CD4-positive, alpha-beta T cell treated with Interleukin-1 beta for 1 hour (primary cell): ENCODE results near the gene NAPEPLD.
A peak's percentile ranks its signal among the peaks of the same experiment; 100 is the strongest.
"Not testable (repeated sequence)": the region's sequence is repeated elsewhere in the genome, so short reads cannot be mapped to it uniquely, and the experiment has no call there.

Source experiments
- DNase-seq, 2 donors: peaks; one replicate each; pipeline ENCODE4 v3.0.0-alpha.2; 2020 to 2022

The NAPEPLD gene

GRCh38 chr7:103106005-103106702 is 42.7 kb downstream of the NAPEPLD start:
- DNase-seq: no peak

DNA sequence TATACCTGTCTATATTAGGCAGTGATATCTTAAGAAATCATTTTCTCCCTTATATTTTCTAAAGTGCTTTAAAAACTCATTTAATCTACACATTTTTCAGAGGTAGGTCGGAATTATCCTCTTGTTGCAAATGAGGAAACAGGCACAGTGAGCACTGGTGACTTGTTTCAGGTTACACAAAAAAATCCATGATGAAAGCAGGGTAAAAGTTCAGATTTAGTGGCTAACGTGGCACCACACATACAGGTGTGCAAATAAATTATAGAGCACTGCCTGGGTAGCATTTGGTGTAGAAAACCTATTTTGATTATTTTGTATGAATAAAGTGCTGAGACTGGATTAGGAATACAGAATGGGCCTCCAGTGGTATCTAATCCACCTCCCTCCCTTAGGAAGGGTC is 47.4 kb downstream of the NAPEPLD start:
- DNase-seq: no peak

GRCh38 chr7:103100348-103100747 is 48.6 kb downstream of the NAPEPLD start:
- DNase-seq: no peak

- DNase-seq: no peak
Observed at GRCh38 chr7:103097041-103097440, 51.9 kb downstream of the NAPEPLD start.

DNA sequence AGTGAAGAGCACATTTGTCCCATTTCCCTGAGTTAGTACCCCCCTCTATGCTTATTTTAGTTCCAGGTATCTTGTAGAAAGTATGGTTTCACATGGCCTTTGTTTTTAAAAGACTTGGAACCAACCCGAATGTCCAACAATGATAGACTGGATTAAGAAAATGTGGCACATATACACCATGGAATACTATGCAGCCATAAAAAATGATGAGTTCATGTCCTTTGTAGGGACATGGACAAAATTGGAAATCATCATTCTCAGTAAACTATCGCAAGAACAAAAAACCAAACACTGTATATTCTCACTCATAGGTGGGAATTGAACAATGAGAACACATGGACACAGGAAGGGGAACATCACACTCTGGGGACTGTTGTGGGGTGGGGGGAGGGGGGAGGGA is 53.3 kb downstream of the NAPEPLD start:
- DNase-seq: not testable (repeated sequence)

GRCh38 chr7:103094102-103094501 is 54.8 kb downstream of the NAPEPLD start:
- no peak for DNase-seq

DNA sequence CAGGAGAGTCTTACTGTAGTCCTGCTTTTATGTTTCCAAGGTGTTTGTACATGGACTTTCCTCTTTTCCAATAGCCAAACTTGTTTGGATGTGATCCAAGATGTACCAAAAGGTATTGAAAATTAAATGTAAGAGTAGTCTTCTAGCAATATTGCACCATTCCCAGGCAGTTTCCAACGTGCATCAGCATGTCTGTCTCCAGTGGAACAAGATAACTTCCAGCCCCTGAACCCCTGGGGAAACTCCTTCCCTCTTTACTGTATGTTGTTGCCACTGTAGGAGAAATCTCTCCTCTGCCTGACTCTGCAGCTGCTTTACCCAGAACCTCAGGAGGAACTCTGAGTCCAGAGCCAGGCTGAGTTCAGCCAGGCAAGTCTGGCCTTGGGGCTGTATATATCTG is 55.5 kb downstream of the NAPEPLD start:
- no peak for DNase-seq

GRCh38 chr7:103092321-103092720 is 56.6 kb downstream of the NAPEPLD start:
- DNase-seq: not testable (repeated sequence)

- DNase-seq: no peak
Observed at GRCh38 chr7:103083210-103083609, 65.7 kb downstream of the NAPEPLD start.

GRCh38 chr7:103082497-103082896 is 66.4 kb downstream of the NAPEPLD start:
- DNase-seq: no peak

- no peak for DNase-seq
Observed at GRCh38 chr7:103080923-103081322, 68.0 kb downstream of the NAPEPLD start.

- DNase-seq: no peak
Observed at GRCh38 chr7:103079836-103080235, 69.1 kb downstream of the NAPEPLD start.

GRCh38 chr7:103078226-103078625 is 70.7 kb downstream of the NAPEPLD start:
- DNase-seq: not testable (repeated sequence)

DNA sequence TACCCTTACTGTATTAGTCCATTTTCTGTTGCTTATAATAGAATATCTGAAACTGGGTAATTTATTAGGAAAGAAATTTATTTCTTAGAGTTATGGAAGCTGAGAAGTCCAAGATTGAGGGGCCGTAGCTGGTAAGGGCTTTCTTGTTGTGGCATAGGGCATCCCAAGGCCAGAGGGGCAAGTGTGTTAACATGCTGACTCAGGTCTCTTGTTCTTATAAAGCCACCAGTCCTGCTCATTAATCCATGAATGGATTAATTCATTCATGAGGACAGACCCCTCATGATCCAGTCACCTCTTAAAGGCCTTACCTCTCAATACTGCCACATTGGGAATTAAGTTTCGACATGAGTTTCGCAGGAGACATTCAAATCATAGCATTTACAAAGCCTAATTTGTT is 71.6 kb downstream of the NAPEPLD start:
- no peak for DNase-seq

DNA sequence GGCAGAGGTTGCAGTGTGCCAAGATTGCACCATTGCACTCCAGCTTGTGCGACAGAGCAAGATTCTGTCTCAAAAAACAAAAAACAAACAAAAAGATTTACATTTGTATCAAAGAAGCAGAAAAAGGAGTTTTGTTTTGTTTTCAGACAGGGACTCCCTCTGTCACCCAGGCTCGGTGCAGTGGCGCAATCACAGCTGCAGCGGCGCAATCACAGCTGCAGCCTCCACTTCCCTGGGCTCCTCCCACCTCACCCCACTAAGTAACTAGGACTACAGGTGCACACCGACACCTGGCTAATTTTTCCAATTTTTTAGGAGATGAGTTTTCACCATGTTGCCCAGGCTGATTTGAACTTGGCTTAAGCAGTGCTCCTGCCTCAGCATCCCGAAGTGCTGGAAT is 72.1 kb downstream of the NAPEPLD start:
- peak in 1 of 2 donors; percentile 5 for DNase-seq

DNA sequence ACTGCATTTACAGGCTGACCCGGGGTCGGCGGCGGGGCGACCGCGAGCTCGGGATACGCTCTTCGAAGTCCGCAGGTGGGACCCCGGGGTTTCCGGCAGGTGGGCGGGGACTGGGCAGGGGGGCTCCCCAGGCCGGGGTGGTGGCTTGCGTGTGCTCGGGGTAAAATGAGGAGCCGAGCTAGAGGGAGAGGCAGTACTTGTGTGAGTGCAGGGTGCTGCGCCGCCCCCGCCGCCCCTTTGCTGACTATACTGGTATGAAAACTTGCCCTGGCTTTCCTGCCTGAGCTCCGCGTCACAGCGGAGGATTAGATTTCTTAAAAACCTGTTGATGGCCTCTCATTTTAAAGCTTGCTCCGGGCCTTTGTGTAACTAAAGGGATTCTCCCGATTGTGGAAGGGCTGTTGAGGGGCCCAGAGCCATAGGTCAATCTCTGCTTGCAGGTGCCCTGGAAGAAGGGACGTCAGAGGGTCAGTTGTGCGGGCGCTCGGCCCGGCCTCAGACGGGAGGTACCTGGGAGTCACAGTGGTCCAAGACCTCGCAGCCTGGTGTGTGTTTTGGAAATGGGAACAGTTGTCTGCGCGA is 73.5 kb downstream of the NAPEPLD start:
- DNase-seq: peak; percentile 66 to 68

DNA sequence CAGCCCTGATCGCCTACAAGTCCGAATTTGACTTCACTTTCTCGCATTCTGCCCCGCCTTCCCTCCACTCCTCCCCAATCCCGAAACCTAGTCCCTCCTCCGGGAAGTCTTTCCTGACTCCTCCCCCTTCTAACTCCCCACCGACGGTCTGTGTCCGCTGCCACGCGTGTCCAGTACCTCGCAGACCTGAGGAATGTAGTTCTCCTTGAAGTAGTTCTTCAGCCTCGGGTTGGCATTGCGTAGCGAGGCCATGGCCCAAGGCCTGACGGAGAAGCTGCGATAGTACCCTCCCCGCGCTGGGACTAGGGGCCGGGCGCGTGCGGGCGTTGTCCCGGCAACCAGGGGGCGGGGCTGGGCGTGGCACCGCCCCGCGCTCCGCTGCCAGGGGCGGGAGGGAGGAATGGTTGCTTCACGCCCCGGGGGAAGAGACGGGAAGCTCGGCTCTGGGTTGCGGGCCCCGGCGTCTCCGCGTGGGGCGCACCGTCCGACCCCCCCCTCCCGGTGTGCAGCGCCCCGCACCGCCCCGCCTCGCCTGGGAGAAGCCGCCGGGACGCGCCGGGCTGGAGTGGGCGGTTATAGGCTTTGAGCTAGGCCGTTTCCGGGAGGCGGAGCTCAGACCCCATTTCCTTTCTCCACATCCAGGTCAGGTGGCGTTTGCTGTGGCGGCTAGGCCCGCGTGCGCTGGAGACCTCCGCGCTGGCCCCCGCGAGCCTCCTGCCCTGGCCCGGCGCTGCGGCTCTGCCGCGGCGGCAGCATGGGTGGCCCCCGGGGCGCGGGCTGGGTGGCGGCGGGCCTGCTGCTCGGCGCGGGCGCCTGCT is 74.2 kb downstream of the NAPEPLD start, which contains the start of the genes ARMC10 and FBXL13:
ARMC10 (plus strand) TSS at position 622 of the 818 bp plus-strand sequence; CDS start at position 755, 133 bp downstream.
FBXL13 (minus strand) TSS at position 278 of the 818 bp plus-strand sequence.
- peak; percentile 91 to 92 for DNase-seq

DNA sequence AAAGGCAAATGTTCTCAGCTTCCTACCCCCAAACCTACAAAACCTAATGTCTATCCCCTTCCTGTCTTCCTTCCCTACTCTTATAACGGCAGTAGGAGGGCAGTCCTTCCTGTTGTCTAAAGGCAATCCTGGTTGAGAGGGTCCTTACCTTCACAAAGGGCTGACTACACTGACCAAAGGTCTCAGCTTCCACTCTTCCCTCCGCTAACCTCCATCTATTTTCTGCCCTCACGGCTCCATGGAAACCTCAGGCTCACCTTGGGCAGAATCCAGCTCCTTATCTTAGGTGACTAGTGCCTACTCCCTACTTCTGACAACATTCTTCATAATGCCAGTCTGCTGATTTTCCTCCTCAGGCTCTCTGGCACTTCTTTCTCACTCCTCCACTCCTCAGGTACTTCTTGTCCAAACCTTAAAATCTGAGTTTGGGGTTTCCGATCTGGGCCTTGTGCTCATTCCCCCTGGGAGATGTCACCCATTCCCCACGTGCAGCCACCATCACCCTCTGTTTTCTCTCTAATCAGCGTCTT is 74.8 kb downstream of the NAPEPLD start:
- no peak for DNase-seq

DNA sequence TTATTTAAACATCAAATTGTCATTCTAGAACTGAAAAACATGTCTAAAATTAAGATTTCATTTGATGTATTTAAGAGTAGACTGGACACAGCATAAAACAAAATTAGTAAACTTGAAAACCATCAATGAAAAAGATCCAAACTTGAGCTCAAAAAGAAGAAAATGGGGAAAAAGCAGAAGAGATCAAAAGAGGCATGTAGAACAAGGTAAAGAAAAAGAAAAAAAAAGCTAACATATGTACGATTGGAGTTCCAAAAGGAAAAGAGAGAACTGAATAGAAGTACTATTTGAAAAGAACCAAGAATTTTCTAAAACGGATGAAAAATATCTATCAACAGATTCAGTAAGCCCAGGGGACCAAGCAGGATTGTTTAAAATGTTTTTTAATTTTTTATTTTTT is 77.9 kb downstream of the NAPEPLD start:
- DNase-seq: no peak

- DNase-seq: no peak
Observed at GRCh38 chr7:103068414-103069403, 80.2 kb downstream of the NAPEPLD start.

DNA sequence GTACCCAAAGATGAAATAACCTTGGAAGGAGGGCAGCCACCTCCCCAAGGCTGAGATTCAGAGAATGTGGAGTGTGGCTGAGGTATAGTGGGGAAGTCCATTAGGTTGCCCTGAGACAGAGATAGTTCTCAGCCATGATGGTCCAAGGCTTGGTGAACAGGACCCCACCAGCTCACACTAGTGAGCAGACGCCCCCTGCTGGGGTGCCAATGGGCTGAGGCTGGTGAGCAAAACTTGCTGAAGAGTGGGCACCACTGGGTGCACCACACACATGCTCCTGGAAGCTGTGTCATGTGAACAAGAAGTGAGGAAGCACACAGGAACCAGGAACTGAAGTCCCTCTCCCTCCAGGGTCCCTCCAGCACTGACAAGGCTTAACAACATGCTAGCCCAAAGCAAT is 83.2 kb downstream of the NAPEPLD start:
- DNase-seq: peak; percentile 8 to 28

DNA sequence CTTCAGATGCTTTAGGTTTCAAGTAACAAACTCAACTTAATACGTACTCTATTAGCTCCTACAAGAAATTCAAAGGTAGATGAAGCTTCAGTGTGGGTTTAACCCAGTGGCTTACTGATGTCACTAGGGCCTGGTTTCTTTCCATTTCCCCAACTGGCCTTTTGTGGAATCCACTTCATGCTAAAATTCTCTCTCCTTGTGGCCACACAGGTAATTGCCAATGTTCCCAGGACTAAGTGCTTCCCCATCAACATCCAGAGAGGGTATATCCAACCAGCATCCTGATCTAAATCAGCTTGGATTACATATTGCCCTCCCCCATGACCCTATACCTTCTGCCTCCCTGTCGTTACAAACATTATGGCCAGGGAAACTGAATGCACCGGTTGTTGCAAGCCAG is 85.0 kb downstream of the NAPEPLD start:
- no peak for DNase-seq
